ENCODE measurements around the gene UCP3. TPM values are rescaled to one million over a fixed set of nuclear protein-coding genes. Genes with fewer than 3 reads are reported as not detected.
A peak's percentile ranks its signal among the peaks of the same experiment; 100 is the strongest.

UCP3 gene
- total RNA-seq, 1 experiment from 2014 or later, result 1.3 TPM

DNA sequence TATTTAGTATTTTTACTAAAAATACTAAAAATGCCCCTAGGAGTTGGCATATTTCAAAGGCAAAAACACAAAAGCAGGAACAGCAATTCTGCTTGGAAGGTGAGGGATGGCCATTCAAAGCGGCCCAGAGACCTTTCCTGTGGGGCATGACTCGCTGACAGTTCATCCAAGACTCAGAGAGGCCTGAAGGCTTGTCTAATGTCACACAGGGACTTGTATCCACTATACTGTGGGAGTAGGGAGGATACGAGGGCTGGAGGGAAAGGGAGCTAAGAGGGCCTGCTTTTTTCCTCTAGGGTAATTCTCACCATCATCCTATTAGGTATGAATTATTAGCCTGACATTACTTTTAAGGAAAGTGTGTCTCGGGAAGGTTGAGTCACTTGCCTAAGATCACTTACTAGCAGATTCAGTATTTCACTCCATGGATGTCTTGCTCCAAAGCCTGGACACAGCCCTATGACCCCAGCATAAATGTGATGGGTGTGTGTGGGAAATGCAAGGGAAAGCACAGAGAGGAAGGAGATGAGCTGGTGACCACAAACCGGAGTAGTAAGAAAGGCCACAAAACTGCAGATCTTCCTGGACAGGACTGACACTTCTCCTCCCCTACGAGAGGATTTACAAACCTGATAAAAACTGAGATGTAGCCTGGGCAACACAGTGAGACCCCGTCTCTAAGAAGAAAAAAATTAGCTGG is 16.7 kb upstream of the UCP3 start:
- intact Hi-C loops (cut with micrococcal nuclease), result no loop called here
- ChIA-PET POLR2A (no interaction called here), CTCF (no interaction called here), RAD21 (ENCODE audit: low non-redundant PET in 1 of 2, low total read pairs in 2 of 2, uncharacterized antibody in 2 of 2, unreplicated experiment in 2 of 2) (no interaction called here)
- H4K20me1 ChIP-seq (ENCODE audit: insufficient read depth), result no peaks in the 10 kb centered on the region
- H3K4me2 ChIP-seq (ENCODE audit: low read length), result peak overlapping the region; percentile 31
- DNase-seq (ENCODE audit: low read depth, low spot score) (no peak), ATAC-seq (peak; percentile 67; the same call in 1 of the 2 replicates)
- H3K79me2 ChIP-seq (ENCODE audit: insufficient read depth, low read length), result no peaks in the 10 kb centered on the region
- H3K27ac ChIP-seq (ENCODE audit: low read depth, low read length), result no peak overlapping the region
- H3K9me2 ChIP-seq (ENCODE audit: insufficient read depth), result no peaks in the 10 kb centered on the region
- BruUV-seq (replicated peaks), result no TSS peak
- H3K9ac ChIP-seq (ENCODE audit: low read length), result no peak overlapping the region
- H2AFZ ChIP-seq (ENCODE audit: low read depth, low read length, poor library complexity, severe bottlenecking), result no peak overlapping the region
- no peaks in the 10 kb centered on the region for H3K36me3 ChIP-seq (ENCODE audit: control insufficient read depth in 1 of 2, insufficient read depth in 2 of 2, low read length in 2 of 2)
- H3K27me3 ChIP-seq (ENCODE audit: insufficient read depth, low read length), result no peaks in the 10 kb centered on the region
- peaks cover 9 to 25% of the 10 kb centered on the region in 2 experiments for H3K4me1 ChIP-seq (ENCODE audit: control insufficient read depth in 1 of 2, insufficient read depth in 2 of 2, low read length in 2 of 2)
- TF ChIP-seq, protein P1, sequence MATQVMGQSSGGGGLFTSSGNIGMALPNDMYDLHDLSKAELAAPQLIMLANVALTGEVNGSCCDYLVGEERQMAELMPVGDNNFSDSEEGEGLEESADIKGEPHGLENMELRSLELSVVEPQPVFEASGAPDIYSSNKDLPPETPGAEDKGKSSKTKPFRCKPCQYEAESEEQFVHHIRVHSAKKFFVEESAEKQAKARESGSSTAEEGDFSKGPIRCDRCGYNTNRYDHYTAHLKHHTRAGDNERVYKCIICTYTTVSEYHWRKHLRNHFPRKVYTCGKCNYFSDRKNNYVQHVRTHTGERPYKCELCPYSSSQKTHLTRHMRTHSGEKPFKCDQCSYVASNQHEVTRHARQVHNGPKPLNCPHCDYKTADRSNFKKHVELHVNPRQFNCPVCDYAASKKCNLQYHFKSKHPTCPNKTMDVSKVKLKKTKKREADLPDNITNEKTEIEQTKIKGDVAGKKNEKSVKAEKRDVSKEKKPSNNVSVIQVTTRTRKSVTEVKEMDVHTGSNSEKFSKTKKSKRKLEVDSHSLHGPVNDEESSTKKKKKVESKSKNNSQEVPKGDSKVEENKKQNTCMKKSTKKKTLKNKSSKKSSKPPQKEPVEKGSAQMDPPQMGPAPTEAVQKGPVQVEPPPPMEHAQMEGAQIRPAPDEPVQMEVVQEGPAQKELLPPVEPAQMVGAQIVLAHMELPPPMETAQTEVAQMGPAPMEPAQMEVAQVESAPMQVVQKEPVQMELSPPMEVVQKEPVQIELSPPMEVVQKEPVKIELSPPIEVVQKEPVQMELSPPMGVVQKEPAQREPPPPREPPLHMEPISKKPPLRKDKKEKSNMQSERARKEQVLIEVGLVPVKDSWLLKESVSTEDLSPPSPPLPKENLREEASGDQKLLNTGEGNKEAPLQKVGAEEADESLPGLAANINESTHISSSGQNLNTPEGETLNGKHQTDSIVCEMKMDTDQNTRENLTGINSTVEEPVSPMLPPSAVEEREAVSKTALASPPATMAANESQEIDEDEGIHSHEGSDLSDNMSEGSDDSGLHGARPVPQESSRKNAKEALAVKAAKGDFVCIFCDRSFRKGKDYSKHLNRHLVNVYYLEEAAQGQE (IDR thresholded peaks at IDR 0.05; ENCODE audit: low read depth), result no peak
- TF ChIP-seq FOSL1 (IDR thresholded peaks at IDR 0.05; ENCODE audit: low read depth), result peak; percentile 7; the same call in 1 of the 2 replicates
- H3K4me3 ChIP-seq (replicated peaks in 1 of 2; ENCODE audit: low read depth in 1 of 2, low read length in 2 of 2), result no peak overlapping the region
- no peaks in the 10 kb centered on the region for H3K9me3 ChIP-seq (ENCODE audit: control insufficient read depth in 1 of 2, insufficient read depth in 1 of 2, low read depth in 1 of 2, low read length in 2 of 2)

DNA sequence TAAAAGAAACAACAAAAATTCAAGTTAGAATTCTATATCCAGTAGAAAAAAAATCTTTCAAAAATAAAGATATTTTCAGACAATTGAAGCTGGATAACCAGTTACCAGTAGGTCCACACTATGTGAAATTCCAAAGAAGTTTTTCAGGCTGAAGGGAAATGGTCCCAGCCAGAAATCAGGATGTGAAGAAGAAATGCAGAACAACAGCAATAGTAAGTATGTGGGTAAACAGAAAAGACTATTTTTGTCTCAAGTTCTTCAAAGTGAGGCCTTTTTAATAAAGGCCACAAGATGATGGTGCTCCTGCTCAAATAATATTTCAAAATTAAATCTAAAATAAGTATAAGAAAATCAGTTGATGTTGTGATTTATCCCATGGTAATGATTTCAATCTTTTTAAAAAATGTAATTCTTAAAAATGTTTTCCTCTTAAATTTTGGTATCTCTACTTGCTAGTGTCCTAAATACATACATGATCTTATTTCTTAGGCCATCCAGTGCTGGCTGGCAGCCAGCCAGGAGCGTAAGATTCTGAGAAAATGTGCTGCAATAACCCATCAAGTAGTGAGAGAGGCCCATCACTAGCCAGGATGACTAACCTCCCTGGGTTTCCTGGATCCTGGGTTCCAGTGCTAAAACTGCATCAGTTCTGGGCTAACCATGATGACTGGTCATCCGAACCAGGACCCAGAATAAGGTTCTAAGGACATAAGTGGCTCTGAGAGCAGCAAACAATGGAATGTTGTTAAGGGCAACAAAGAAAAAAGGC is 15.6 kb upstream of the UCP3 start:
- Histone ChIP-seq H3K36me3 (ENCODE audit: control insufficient read depth in 1 of 2, insufficient read depth in 2 of 2, low read length in 2 of 2) (no peaks in the 10 kb centered on the region), H3K27ac (ENCODE audit: low read depth, low read length) (no peak overlapping the region), H3K27me3 (ENCODE audit: insufficient read depth, low read length) (no peaks in the 10 kb centered on the region), H3K4me3 (replicated peaks in 1 of 2; ENCODE audit: low read depth in 1 of 2, low read length in 2 of 2) (no peak overlapping the region), H4K20me1 (ENCODE audit: insufficient read depth) (no peaks in the 10 kb centered on the region), H3K4me2 (ENCODE audit: low read length) (no peak overlapping the region), H3K79me2 (ENCODE audit: insufficient read depth, low read length) (no peaks in the 10 kb centered on the region), H3K9me2 (ENCODE audit: insufficient read depth) (no peaks in the 10 kb centered on the region), H3K4me1 (ENCODE audit: control insufficient read depth in 1 of 2, insufficient read depth in 2 of 2, low read length in 2 of 2) (peaks cover 9 to 25% of the 10 kb centered on the region in 2 experiments), H3K9ac (ENCODE audit: low read length) (no peak overlapping the region), H3K9me3 (ENCODE audit: control insufficient read depth in 1 of 2, insufficient read depth in 1 of 2, low read depth in 1 of 2, low read length in 2 of 2) (no peaks in the 10 kb centered on the region), H2AFZ (ENCODE audit: low read depth, low read length, poor library complexity, severe bottlenecking) (no peak overlapping the region)
- no peak for ATAC-seq
- DNase-seq (ENCODE audit: low read depth, low spot score), result no peak
- POLR2A ChIA-PET, result no interaction called here
- no TSS peak for BruUV-seq (replicated peaks)
- RAD21 ChIA-PET (ENCODE audit: low non-redundant PET in 1 of 2, low total read pairs in 2 of 2, uncharacterized antibody in 2 of 2, unreplicated experiment in 2 of 2), result no interaction called here
- intact Hi-C loops (cut with micrococcal nuclease), result no loop called here
- CTCF ChIA-PET, result no interaction called here
- TF ChIP-seq RAD21 (IDR thresholded peaks at IDR 0.05; ENCODE audit: low read depth) (no peak), YY1 (IDR thresholded peaks at IDR 0.05; ENCODE audit: extremely low read depth, insufficient replicate concordance, low read depth, low read length) (no peak), POLR2A (IDR thresholded peaks at IDR 0.05; ENCODE audit: borderline replicate concordance, extremely low read depth, insufficient read depth, insufficient read length) (no peak)
- TF ChIP-seq, protein P2, sequence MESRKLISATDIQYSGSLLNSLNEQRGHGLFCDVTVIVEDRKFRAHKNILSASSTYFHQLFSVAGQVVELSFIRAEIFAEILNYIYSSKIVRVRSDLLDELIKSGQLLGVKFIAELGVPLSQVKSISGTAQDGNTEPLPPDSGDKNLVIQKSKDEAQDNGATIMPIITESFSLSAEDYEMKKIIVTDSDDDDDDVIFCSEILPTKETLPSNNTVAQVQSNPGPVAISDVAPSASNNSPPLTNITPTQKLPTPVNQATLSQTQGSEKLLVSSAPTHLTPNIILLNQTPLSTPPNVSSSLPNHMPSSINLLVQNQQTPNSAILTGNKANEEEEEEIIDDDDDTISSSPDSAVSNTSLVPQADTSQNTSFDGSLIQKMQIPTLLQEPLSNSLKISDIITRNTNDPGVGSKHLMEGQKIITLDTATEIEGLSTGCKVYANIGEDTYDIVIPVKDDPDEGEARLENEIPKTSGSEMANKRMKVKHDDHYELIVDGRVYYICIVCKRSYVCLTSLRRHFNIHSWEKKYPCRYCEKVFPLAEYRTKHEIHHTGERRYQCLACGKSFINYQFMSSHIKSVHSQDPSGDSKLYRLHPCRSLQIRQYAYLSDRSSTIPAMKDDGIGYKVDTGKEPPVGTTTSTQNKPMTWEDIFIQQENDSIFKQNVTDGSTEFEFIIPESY (IDR thresholded peaks at IDR 0.05; ENCODE audit: extremely low read depth, insufficient replicate concordance, low read length), result no peak
- TF ChIP-seq, protein P3, sequence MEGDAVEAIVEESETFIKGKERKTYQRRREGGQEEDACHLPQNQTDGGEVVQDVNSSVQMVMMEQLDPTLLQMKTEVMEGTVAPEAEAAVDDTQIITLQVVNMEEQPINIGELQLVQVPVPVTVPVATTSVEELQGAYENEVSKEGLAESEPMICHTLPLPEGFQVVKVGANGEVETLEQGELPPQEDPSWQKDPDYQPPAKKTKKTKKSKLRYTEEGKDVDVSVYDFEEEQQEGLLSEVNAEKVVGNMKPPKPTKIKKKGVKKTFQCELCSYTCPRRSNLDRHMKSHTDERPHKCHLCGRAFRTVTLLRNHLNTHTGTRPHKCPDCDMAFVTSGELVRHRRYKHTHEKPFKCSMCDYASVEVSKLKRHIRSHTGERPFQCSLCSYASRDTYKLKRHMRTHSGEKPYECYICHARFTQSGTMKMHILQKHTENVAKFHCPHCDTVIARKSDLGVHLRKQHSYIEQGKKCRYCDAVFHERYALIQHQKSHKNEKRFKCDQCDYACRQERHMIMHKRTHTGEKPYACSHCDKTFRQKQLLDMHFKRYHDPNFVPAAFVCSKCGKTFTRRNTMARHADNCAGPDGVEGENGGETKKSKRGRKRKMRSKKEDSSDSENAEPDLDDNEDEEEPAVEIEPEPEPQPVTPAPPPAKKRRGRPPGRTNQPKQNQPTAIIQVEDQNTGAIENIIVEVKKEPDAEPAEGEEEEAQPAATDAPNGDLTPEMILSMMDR (IDR thresholded peaks at IDR 0.05 in 2 of 3, conservative IDR thresholded peaks at IDR 0.05 in 1 of 3; ENCODE audit: borderline replicate concordance in 1 of 3, insufficient read depth in 1 of 3, low read depth in 2 of 3, low read length in 2 of 3), result no peak

All from HCT116 (cell line).